D721Med (cell line): ENCODE data around the gene DHRS1.

Experiments used
- DNase-seq: peaks from one replicate; pipeline ENCODE4 v3.0.0; 2011; ENCODE audit warnings: low spot score; ENCODE audit not compliant: insufficient read length
- FAIRE-seq: peaks from 2 replicates; lab custom pipeline; 2011; peaks lifted over from hg19 to GRCh38; lab: Jason Lieb, UNC
- CTCF ChIP-seq: IDR thresholded peaks from 2 replicates; pipeline ENCODE4 v1.5.1; 2012; ENCODE audit warnings: mild to moderate bottlenecking, control low read depth; ENCODE audit not compliant: insufficient read depth; ENCODE audit errors: missing control alignments

DHRS1 gene

GRCh38 chr14:24312736-24313507, 13.3 kb upstream of the DHRS1 start:
- DNase-seq: no peak
- no peak for TF ChIP-seq CTCF
- no peak for FAIRE-seq

GRCh38 chr14:24311837-24312615, 12.4 kb upstream of the DHRS1 start:
- TF ChIP-seq CTCF: no peak
- FAIRE-seq (no peak), DNase-seq (no peak)

- no peak for TF ChIP-seq CTCF
- FAIRE-seq (no peak), DNase-seq (no peak)
These were observed 11.3 kb upstream of the DHRS1 start, which contains the start of gene LTB4R for GRCh38 chr14:24310646-24311604. Gene LTB4R, plus strand, starts transcription at chr14:24311502. Its CDS starts 4,150 bp downstream, at chr14:24315652.

DNA sequence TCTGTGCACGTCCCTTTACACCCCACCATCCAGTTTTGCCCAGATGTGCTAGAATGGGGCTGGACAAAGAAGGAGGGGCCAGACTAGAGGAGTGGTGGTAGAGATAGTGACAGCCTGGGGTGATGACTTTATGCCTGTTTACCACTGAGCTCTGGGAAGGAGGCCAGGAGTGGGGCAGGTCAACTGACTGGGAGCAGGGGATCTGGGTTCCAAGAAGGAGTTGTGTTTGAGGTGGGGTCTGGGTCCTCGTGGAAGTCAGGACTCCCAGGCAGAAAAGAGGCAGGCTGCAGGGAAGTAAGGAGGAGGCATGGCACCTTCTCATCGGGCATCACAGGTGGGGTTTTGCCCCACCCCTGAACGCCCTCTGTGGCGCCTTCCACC, 10.7 kb upstream of the DHRS1 start:
- DNase-seq (no peak), FAIRE-seq (no peak)
- no peak for TF ChIP-seq CTCF

- no peak for TF ChIP-seq CTCF
- DNase-seq (no peak), FAIRE-seq (no peak)
These were observed 10.1 kb upstream of the DHRS1 start, which contains the start of gene LTB4R2 for GRCh38 chr14:24309538-24310264. Gene LTB4R2, plus strand, starts transcription at chr14:24310140. Its CDS starts 525 bp downstream, at chr14:24310665.
